Kidney (tissue), 14 donors: ENCODE results near the gene STAG2. TPM values are rescaled to one million over a fixed set of nuclear protein-coding genes. Genes with fewer than 3 reads are reported as not detected.

Experiments
- DNase-seq, 5 donors: peaks; one replicate each; pipeline ENCODE4 v3.0.0-alpha.2; 2013 to 2020
- FAIRE-seq: peaks from 2 replicates; lab custom pipeline; 2012; peaks lifted over from hg19 to GRCh38; lab: Jason Lieb, UNC
- H3K27ac ChIP-seq, 2 donors: one replicate each; pipeline ENCODE4 v1.7.0; 2013; ENCODE audit warnings: low read depth in 2 of 2, low read length in 2 of 2, inconsistent platforms in 1 of 2
- H3K27me3 ChIP-seq: one replicate; pipeline ENCODE4 v1.7.1; 2013; ENCODE audit warnings: low read length, inconsistent platforms; ENCODE audit not compliant: control insufficient read depth, insufficient read depth
- H3K36me3 ChIP-seq, 3 donors: one replicate each; pipeline versions ENCODE4 v1.7.0 to v1.7.1; 2013; ENCODE audit warnings: low read length in 3 of 3, control low read depth in 1 of 3, inconsistent platforms in 1 of 3; ENCODE audit not compliant: insufficient read depth in 3 of 3, control insufficient read depth in 2 of 3
- H3K4me1 ChIP-seq, 3 donors: one replicate each; pipeline versions ENCODE4 v1.7.0 to v1.7.1; 2013; ENCODE audit warnings: low read length in 3 of 3, inconsistent platforms in 1 of 3, low read depth in 1 of 3; ENCODE audit not compliant: control insufficient read depth in 2 of 3, insufficient read depth in 2 of 3
- H3K4me3 ChIP-seq, 3 donors: one replicate each; pipeline versions ENCODE4 v1.7.0 to v1.8.1; 2013; ENCODE audit warnings: low read length in 3 of 3, control low read depth in 1 of 3, inconsistent platforms in 1 of 3
- H3K9ac ChIP-seq, 3 donors: one replicate each; pipeline versions ENCODE4 v1.7.0 to v1.7.1; 2013; ENCODE audit warnings: low read length in 3 of 3, control low read depth in 1 of 3, inconsistent platforms in 1 of 3
- H3K9me3 ChIP-seq, 3 donors: one replicate each; pipeline versions ENCODE4 v1.7.0 to v1.7.1; 2013; ENCODE audit warnings: low read length in 3 of 3, control low read depth in 1 of 3, inconsistent platforms in 1 of 3; ENCODE audit not compliant: control insufficient read depth in 2 of 3, insufficient read depth in 1 of 3
- CTCF ChIP-seq: IDR thresholded peaks from 3 replicates; pipeline ENCODE4 v1.5.1; 2012; ENCODE audit warnings: mild to moderate bottlenecking, moderate library complexity, borderline replicate concordance; ENCODE audit not compliant: insufficient read depth; ENCODE audit errors: extremely low read depth
- intact Hi-C: fragments of 100-400 bp; cut with DNase I; formaldehyde crosslinking; loops from one replicate; pipeline ENCODE4 v1.11.1; 2022
- polyA plus RNA-seq: library from polyadenylated mRNA; stranded (reverse); fragments of 350-450 nt; fragmentation: Illumina TruSeq; extraction: RNeasy Lipid Tissue Mini Kit (QIAGEN cat#74804); gene quantifications from one replicate; pipeline ENCODE4 v1.2.3, GENCODE V29; 2014; ENCODE audit warnings: low read depth, low replicate concordance; ENCODE audit not compliant: insufficient read depth
- total RNA-seq: library from RNA; stranded (reverse); fragmentation: NEBNext Ultra II Directional; extraction: Animal tissue kit (Norgen Biotek cat#: 25700); gene quantifications from one replicate; pipeline ENCODE4 v1.2.1, GENCODE V29; 2021
- donor health status: control.
- donor health status: control.
- donor health status: control.
- donor health status: control.
- donor health status: control.
- donor health status: DM: yes; HTN: yes; CAD: no.
- donor health status: Normal renal cell carcinoma (clear cell type).

Gene STAG2
- total and polyA plus RNA-seq, 2 donors from 2014 or later = 18.2 to 66.0 TPM

- Histone ChIP-seq H3K9ac (no peak overlapping the region), H3K27me3 (no peaks in the 10 kb centered on the region), H3K36me3 (peaks cover 3 to 20% (median 4%) of the 10 kb centered on the region in 3 donors), H3K9me3 (no peaks in the 10 kb centered on the region), H3K27ac (no peak overlapping the region), H3K4me3 (no peak overlapping the region), H3K4me1 (no peaks in the 10 kb centered on the region)
- FAIRE-seq = no peak
- intact Hi-C loops = no loop called here
- TF ChIP-seq CTCF = no peak
- DNase-seq = no peak
Observed at GRCh38 chrX:124086411-124086810, 124.9 kb downstream of the STAG2 start.

GRCh38 chrX:124087000-124087746, 125.7 kb downstream of the STAG2 start:
- H3K4me1 ChIP-seq = no peaks in the 10 kb centered on the region
- intact Hi-C loops = no loop called here
- no peaks in the 10 kb centered on the region for H3K27me3 ChIP-seq
- no peak overlapping the region for H3K4me3 ChIP-seq
- H3K36me3 ChIP-seq = peaks cover 3 to 22% (median 4%) of the 10 kb centered on the region in 3 donors
- DNase-seq (no peak), FAIRE-seq (no peak)
- no peaks in the 10 kb centered on the region for H3K9me3 ChIP-seq
- TF ChIP-seq CTCF = no peak
- no peak overlapping the region for H3K9ac ChIP-seq
- no peak overlapping the region for H3K27ac ChIP-seq

GRCh38 chrX:124093222-124093621, 131.7 kb downstream of the STAG2 start:
- Histone ChIP-seq H3K27ac (no peak overlapping the region), H3K9ac (no peak overlapping the region), H3K27me3 (no peaks in the 10 kb centered on the region), H3K36me3 (peaks cover 3 to 20% (median 7%) of the 10 kb centered on the region in 3 donors), H3K4me1 (no peaks in the 10 kb centered on the region), H3K9me3 (no peaks in the 10 kb centered on the region), H3K4me3 (no peak overlapping the region)
- DNase-seq (no peak), FAIRE-seq (no peak)
- TF ChIP-seq CTCF = no peak
- intact Hi-C loops = no loop called here
